Prostate gland (tissue), 2 donors: ENCODE data around the gene ARHGAP6. TPM values are rescaled to one million over a fixed set of nuclear protein-coding genes. Genes with fewer than 3 reads are reported as not detected.
A peak's percentile ranks its signal among the peaks of the same experiment; 100 is the strongest.

Experiments used
- DNase-seq: peaks from one replicate; pipeline ENCODE4 v3.0.0-alpha.2; 2019; ENCODE audit warnings: low spot score
- H3K27ac ChIP-seq, 2 donors: fragments of 200-600 bp; sonication (generic); 2 replicates each; pipeline ENCODE4 v1.5.1; 2017 to 2019
- H3K27me3 ChIP-seq: fragments of 200-600 bp; sonication (generic); replicated peaks from 2 replicates; pipeline ENCODE4 v1.5.1; 2019; ENCODE audit not compliant: insufficient read depth
- H3K36me3 ChIP-seq, 2 donors: fragments of 200-600 bp; sonication (generic); 1 replicate in 1 of 2; 2 replicates in 1 of 2; pipeline versions ENCODE4 v1.5.1 to v1.8.1; 2017 to 2019
- H3K4me1 ChIP-seq: fragments of 200-600 bp; sonication (generic); replicated peaks from 2 replicates; pipeline ENCODE4 v1.5.1; 2019
- H3K4me3 ChIP-seq, 2 donors: fragments of 200-600 bp; sonication (generic); 2 replicates each; pipeline ENCODE4 v1.5.1; 2017 to 2019
- H3K9me3 ChIP-seq: fragments of 200-600 bp; sonication (generic); 2 replicates; pipeline ENCODE4 v1.5.1; 2017
- POLR2A ChIP-seq: fragments of 450-650 bp; IDR thresholded peaks from one replicate; pipeline ENCODE4 v1.6.1; 2016; ENCODE audit warnings: antibody characterized with exemption, mild to moderate bottlenecking
- POLR2AphosphoS5 ChIP-seq: sonication (generic); formaldehyde crosslinking; IDR thresholded peaks from one replicate; pipeline ENCODE4 v1.6.1; 2017; ENCODE audit warnings: antibody characterized with exemption
- WGBS: methylation state at CpG from one replicate; pipeline ENCODE4 v1.1.5; 2018; 5-methylcytosine and 5-hydroxymethylcytosine counted together
- intact Hi-C: fragments of 100-400 bp; cut with DNase I; formaldehyde crosslinking; loops from one replicate; pipeline ENCODE4 v1.14.2; 2022
- total RNA-seq, 2 donors: library from RNA; depleted of rRNA; stranded (reverse); fragments of >200 nt; gene quantifications; one replicate each; pipeline ENCODE4 v1.1.0, GENCODE V29; 2016
- TF ChIP-seq, protein P1 (sequence below), 4 experiments: fragments of 200-600 bp in 2 of 4; fragments of 450-650 bp in 2 of 4; sonication (generic) in 2 of 4; IDR thresholded peaks; 1 replicate in 3 of 4; 2 replicates in 1 of 4; pipeline ENCODE4 v1.5.1; 2016 to 2019; ENCODE audit warnings: antibody characterized with exemption in 4 of 4, mild to moderate bottlenecking in 2 of 4, moderate library complexity in 2 of 4

Gene ARHGAP6
- total RNA-seq, 2 donors from 2014 or later, result 72.6 to 73.7 TPM

DNA sequence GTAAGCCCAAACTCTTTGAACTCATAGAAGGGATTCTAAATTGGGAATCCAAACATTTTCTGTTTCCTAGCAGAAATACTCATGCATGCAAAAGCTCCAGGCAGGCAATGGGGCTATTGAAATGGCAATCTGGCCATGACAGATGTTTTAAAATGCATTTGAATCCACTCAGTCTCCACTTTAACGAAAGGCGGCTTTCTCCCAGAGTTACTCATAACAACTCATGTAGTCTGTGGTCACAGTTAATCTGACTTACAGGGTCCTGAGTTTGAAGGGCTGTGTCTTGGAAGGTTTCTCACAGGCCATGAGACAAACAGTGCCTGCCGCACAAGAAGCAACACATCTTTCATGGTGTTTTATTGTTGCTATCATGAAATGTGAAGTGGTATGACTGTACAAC is 186.8 kb downstream of the ARHGAP6 start:
- Histone ChIP-seq H3K27me3 (no peaks in the 10 kb centered on the region), H3K27ac (no peak overlapping the region), H3K4me3 (no peak overlapping the region), H3K9me3 (no peaks in the 10 kb centered on the region), H3K4me1 (no peaks in the 10 kb centered on the region), H3K36me3 (no peaks in the 10 kb centered on the region)
- DNase-seq, result no peak
- 69% methylated on average over 2 of the region's 3 CpGs for WGBS
- TF ChIP-seq POLR2A, result no peak
- TF ChIP-seq, protein P1, sequence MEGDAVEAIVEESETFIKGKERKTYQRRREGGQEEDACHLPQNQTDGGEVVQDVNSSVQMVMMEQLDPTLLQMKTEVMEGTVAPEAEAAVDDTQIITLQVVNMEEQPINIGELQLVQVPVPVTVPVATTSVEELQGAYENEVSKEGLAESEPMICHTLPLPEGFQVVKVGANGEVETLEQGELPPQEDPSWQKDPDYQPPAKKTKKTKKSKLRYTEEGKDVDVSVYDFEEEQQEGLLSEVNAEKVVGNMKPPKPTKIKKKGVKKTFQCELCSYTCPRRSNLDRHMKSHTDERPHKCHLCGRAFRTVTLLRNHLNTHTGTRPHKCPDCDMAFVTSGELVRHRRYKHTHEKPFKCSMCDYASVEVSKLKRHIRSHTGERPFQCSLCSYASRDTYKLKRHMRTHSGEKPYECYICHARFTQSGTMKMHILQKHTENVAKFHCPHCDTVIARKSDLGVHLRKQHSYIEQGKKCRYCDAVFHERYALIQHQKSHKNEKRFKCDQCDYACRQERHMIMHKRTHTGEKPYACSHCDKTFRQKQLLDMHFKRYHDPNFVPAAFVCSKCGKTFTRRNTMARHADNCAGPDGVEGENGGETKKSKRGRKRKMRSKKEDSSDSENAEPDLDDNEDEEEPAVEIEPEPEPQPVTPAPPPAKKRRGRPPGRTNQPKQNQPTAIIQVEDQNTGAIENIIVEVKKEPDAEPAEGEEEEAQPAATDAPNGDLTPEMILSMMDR (IDR thresholded peaks at IDR 0.05), result no peak
- TF ChIP-seq POLR2AphosphoS5, result no peak
- intact Hi-C loops, result no loop called here

DNA sequence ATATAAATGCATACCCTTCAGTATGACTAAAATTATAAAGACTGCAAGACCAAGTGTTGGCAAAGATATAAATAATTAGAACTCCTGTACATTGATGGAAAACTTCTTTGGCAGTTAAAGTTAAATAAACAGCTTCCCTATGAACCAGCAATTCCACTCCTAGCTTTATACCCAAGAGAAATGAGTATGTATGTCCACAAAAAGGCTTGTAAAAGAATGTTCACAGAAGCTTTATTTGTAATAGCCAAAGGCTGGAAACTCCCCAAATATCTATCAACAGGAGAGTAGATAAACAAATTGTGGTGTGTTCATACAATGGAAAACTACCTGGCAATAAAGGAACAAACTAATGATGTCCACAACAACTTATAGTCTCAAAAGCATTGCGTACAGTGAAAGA is 187.7 kb downstream of the ARHGAP6 start:
- TF ChIP-seq POLR2AphosphoS5, result peak; percentile 37
- TF ChIP-seq, protein P1 (IDR thresholded peaks at IDR 0.05), result no peak
- WGBS, result 69% methylated on average over 1 of the region's 1 CpG

DNA sequence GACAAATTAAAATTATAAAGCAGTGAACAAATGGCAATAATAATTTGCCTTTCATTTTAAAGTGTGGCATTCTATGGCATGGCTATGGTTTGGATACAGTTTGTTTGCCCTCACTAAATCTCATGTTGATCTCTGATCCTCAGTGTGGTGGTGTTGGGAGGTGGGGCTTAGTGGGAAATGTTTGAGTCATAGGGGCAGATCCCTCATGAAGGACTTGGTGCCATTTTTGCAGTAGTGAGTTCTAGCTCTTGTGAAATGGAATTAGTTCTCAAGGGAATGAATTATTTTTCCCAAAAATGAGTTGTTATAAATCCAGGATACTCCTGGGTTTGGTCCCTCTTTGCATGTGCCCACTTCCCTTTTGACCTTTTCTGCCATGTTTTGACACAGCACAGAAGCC is 191.1 kb downstream of the ARHGAP6 start:
- H3K27me3 ChIP-seq, result no peaks in the 10 kb centered on the region
- H3K36me3 ChIP-seq, result no peaks in the 10 kb centered on the region
- no peaks in the 10 kb centered on the region for H3K4me1 ChIP-seq
- TF ChIP-seq POLR2A (no peak), POLR2AphosphoS5 (no peak)
- H3K27ac ChIP-seq, result no peak overlapping the region
- intact Hi-C loops, result no loop called here
- no peaks in the 10 kb centered on the region for H3K9me3 ChIP-seq
- no peak for DNase-seq
- no peak overlapping the region for H3K4me3 ChIP-seq

More for the DNA sequence above, 187.7 kb downstream of the ARHGAP6 start:
- H3K27me3 ChIP-seq, result no peaks in the 10 kb centered on the region
- no peak overlapping the region for H3K4me3 ChIP-seq
- intact Hi-C loops, result no loop called here
- no peaks in the 10 kb centered on the region for H3K9me3 ChIP-seq
- no peak overlapping the region for H3K27ac ChIP-seq
- DNase-seq, result no peak
- H3K4me1 ChIP-seq, result no peaks in the 10 kb centered on the region
- H3K36me3 ChIP-seq, result no peaks in the 10 kb centered on the region

DNA sequence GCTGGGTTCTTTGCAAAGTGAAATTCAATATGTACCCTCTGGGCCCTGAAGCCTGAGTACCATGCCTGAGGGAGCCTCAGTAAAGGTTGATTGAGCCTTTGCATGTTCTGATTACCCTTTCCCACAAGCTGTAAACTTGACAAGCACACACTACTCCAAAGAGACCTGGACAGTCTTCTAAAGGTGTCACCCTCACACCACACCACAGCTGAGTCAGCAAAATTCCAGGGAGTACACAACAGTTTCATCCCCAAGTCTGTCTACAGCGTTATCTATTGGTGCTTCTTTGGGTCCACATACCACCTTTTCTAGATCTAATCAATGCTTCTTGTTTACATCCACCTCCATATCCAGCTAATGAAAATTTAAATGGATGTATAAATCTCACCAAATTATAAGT is 191.7 kb downstream of the ARHGAP6 start:
- no peak overlapping the region for H3K27ac ChIP-seq
- 93% methylated on average over 1 of the region's 1 CpG for WGBS
- no peaks in the 10 kb centered on the region for H3K4me1 ChIP-seq
- H3K4me3 ChIP-seq, result no peak overlapping the region
- DNase-seq, result no peak
- no peaks in the 10 kb centered on the region for H3K27me3 ChIP-seq
- no peaks in the 10 kb centered on the region for H3K9me3 ChIP-seq
- H3K36me3 ChIP-seq, result no peaks in the 10 kb centered on the region
- intact Hi-C loops, result no loop called here
- TF ChIP-seq, protein P1 (IDR thresholded peaks at IDR 0.05), result no peak
- TF ChIP-seq POLR2AphosphoS5 (no peak), POLR2A (no peak)

DNA sequence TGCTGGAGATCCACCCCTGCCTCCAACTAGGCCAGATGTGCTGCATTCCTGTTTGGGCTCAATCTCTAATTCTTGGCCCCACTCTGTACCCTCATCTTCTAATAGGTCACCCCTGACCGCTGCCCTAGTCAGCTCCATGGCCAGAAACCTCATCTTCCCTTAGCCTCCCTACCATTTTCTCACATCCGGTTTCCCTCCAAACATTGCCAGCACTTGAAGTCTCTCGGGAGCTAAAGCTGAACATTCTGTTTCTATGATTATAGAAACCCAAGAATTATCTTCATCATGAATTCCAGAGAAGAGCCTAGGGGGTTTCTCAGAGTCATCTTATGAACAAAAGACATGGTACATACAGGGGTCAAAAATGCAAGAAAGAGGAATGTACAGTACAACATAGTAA is 192.8 kb downstream of the ARHGAP6 start:
- 90% methylated on average over 3 of the region's 3 CpGs for WGBS
- no peak for DNase-seq
- no peak overlapping the region for H3K27ac ChIP-seq
- no peaks in the 10 kb centered on the region for H3K36me3 ChIP-seq
- no peaks in the 10 kb centered on the region for H3K9me3 ChIP-seq
- H3K27me3 ChIP-seq, result no peaks in the 10 kb centered on the region
- no peaks in the 10 kb centered on the region for H3K4me1 ChIP-seq
- no peak for TF ChIP-seq POLR2AphosphoS5
- TF ChIP-seq, protein P1 (IDR thresholded peaks at IDR 0.05), result no peak
- no peak for TF ChIP-seq POLR2A
- intact Hi-C loops, result no loop called here
- H3K4me3 ChIP-seq, result no peak overlapping the region
